Measurements from ENCODE around the gene CYTH1.

Gene CYTH1

DNA sequence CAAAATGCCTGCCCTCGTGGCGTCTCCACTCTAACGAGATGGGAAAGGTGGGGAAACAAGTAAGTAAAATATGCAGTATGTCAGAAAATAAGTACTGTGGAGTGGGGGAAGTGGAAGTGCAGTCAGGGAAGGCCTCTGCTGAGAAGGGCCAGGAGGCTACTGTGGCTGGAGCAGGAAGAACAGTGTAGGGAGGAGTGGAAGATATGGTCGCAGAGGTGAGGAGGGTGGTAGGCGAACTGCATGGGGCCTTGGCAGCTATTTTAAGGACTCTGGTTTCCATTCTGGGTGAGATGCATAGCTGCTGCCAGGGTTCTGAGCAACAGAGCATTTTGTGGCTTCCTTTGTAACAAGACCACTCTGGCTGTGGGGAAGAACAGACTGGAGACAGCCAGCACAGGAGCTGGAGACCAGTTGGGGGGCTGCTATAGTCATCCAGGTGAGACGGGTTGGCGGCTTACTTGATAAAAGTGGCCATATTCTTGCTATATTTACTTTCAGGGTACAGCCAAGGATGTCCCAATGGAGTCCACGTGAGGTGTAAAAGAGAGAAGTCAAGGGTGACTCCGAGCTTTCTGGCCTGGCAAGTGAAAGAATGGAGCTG lies 42.6 kb downstream of the CYTH1 start:
- no peak for DNase-seq (ENCODE audit: low read depth, low spot score)
- H3K27ac ChIP-seq, result no peak overlapping the region

DNA sequence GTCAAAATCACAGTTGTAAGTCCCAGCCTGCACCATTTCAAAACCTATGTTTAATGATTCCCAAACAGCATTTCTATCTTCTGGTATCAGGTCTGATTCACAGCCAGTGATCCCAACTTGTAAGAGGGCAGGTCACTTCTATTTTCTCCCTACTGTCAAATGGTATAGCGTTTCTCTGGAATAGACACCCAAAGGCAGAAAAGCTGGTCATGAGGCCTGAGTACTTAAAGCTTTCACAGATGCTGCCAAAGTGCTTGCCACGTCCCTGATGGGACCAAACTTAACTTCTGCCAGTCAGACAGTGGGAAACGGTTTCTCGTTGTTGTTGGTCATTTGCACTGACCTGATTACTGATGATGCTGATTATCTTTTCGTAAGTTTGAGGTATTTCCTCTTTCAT lies 43.4 kb downstream of the CYTH1 start:
- no peak for DNase-seq (ENCODE audit: low read depth, low spot score)
- H3K27ac ChIP-seq, result no peak overlapping the region

DNA sequence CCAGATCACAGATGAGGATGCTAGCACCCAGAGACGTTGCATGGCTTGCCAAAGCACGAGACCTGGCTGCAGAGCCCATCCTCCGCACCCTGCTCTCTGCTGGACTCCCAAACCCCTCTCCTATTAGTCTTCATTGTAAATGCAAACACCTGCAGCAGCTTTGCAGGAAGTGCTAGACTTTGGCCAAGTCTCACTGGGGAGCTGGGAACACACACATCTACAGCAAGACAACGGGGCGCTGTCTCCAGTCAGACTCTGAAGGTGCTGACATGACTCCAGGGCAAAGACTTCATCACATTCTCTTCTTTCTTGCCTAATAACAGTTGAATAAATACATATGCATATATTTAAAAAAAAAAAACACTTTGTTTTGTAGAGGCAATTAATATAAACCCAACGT lies 43.8 kb downstream of the CYTH1 start:
- peak overlapping the region; percentile 99 for H3K27ac ChIP-seq
- DNase-seq (ENCODE audit: low read depth, low spot score), result no peak

DNA sequence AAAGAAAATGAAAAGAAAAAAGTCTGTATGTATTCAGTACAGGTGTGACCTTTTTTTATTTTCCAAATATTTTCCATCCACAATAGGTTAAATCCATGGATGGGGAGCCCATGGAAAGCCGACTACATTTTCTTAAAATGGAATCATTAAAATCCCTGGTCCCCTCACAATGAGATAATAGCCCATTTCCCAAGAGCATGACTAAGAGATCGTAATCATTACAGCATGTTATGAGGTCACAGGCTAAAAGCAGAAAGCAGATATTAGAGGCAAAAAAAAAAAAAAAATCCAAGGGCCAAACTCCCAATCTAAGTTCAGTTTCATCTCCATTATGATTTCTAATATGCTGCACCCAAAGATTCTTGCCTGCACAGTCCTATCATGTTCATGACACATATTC lies 44.7 kb downstream of the CYTH1 start:
- peak overlapping the region; percentile 99 for H3K27ac ChIP-seq
- no peak for DNase-seq (ENCODE audit: low read depth, low spot score)

DNA sequence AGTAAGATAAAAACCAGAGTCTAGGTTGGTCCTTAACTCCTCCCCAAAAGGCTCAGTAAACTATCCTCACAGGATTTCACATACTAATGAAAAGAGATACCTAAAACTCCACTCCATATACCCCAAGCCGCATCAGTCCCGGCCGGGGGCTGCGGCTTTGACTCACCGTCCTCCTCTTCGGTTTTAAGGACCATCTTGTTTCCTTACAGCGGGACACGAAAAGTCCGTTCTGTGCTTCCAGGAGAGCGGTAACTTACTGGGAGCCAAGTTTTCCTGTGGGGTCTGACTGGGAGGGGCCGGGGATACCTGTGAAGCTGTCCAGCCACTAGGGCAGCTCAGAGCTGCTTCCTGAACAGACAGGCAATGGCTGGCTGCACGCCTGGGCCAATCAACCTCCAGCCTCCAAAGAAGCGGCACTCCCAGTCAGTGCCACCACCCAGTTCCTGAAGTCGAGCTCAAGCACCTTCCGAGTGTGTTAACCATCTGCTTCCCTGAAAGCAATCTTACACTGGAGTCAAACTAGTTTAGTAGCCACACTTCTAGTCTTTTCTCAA lies 45.5 kb downstream of the CYTH1 start:
- H3K27ac ChIP-seq, result peak overlapping the region; percentile 99
- peak; percentile 75 for DNase-seq (ENCODE audit: low read depth, low spot score)

DNA sequence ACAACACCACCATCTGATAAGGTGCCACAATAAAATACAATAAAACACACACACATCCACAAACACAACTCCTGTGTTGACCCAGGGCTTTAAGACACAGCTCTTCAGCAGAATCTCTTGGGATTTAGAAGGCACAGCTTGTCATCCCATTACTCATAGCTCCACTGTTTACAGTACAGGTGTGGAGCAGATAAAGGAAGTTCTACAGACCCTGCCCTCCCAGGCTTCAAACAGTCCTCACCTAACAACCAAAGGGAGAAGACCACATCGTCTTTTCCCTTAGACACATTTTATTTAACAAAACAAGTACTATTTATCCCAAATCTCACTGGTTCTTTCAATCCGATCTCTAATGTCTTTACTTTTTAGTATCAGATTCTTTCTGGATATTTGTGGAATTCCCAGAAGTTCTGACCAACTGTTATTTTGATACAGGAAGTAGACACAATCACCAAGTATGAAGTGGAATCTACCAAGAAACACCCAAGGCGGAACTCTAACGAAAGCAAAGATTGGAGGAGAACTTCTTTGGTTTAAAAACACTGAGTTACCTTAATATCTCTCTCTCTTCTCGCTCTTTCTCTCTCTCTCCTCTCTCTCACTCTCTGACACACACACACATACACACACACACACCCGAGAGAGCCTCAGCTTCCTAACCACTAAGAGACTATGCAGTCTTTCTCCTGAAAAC lies 46.1 kb downstream of the CYTH1 start:
- peak overlapping the region; percentile 99 for H3K27ac ChIP-seq
- peak; percentile 87 for DNase-seq (ENCODE audit: low read depth, low spot score)

DNA sequence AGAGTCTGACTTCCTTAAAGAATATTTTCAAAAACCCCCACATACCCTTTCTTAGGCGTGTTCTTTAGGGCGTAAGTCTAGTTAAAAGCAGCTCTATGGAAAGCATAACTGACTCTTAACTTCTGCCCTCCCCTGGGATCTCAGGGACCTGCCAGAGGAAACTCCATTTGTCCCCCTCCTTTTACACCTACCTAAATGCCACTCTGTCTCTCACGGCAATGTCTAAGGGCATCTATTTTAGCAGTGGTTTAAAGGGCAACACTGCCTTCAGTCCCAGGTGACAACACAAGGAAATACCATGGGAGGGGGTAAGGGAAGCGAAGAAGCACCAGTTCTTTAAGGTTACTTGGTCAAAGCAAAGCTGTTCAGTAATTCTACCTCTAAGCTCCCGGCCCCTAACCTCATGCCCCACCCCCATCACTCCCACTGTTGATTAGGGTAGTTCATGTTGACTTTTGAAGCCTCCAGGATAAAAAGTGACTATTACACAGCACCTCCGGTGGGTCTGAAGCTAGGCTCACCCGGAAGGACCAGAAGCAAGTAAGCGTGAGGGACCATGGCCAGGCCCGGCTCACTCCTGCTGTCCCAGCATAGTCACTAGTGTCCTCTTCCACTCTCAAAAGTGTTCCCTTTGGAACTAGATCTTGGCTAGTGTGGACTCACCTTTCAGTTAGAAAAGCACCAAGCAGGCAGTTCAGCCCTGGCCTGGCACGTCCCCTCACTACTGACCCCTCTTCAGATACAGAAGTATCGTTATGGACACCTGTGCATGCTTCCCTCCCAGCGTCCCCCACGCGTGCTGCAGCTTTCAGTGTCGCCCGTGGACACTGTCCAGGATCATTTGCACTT lies 47.1 kb downstream of the CYTH1 start:
- DNase-seq (ENCODE audit: low read depth, low spot score), result no peak
- H3K27ac ChIP-seq, result peak overlapping the region; percentile 99

DNA sequence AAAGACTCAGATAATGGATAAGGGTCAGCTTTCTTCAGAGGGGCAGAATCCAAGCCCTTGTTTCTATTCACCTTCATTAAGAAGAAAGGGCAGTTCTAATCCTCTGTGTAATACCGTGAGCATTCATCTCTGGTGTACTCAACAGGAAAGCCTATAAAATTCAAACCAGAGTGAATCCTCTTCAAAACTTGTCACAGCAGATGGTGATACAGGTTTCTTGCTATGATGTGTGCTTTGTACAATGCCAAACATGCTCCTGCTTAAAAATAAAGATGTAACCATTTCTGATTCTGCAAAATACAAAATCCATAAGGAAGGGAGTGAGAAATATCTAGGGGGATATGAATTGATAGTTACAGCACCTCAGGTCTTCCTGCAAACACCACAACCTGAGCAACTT lies 49.7 kb downstream of the CYTH1 start:
- H3K27ac ChIP-seq, result no peak overlapping the region
- DNase-seq (ENCODE audit: low read depth, low spot score), result no peak

DNA sequence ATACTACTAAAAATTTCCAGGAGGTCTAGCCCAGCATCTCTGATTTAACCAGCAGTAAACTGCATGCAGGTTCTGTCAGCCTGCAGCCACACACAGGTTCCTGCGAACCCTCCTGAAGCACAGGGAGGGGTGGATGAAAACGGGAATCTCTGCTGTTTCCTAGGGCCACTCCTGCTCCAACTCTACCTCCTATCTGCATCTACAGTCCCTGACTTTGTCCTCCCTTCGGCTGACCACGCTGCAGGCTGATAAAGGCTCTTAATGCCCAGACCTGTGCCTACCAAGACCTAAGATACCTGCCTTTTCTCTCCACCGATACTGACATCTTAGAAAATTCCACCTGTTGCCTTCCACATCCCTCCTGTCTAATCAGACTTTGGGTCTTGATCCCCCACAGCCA lies 50.2 kb downstream of the CYTH1 start:
- H3K27ac ChIP-seq, result no peak overlapping the region
- DNase-seq (ENCODE audit: low read depth, low spot score), result no peak

DNA sequence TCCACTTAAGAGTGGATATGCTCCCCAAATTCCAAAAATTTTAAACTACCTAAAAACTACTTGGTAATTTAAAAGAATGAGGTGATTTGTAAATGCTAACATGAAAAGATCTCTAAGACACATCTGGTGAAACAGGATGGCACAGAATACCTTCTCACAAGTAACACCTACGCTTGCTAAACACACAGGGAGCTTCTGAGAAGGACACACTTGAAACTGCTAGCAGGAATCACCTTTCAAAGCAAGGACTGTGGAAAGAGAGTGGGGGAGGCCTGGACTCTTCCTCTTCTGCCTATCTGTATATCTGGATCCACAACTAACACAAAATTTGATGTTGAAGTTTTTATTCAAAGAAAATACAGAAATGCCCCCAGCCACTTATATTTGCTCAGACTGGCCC lies 52.4 kb downstream of the CYTH1 start:
- H3K27ac ChIP-seq, result no peak overlapping the region
- DNase-seq (ENCODE audit: low read depth, low spot score), result no peak

DNA sequence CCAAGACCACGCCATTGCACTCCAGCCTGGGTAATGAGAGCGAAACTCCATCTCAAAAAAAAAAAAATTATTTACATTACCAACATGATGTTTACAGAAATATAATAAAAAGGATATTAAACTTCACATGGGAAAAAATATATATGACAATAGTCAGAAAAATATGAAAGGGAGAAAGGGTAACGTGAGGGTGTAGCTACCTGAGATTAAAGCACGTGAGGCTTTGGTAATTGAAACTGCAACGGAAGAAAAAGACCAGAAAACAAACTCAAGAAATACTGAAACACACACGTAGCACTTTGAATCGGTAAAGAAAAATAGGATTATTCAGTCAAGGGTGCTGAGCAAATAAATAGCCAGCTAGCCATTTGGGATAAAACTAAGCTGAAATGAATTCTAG lies 53.6 kb downstream of the CYTH1 start:
- no peak overlapping the region for H3K27ac ChIP-seq
- no peak for DNase-seq (ENCODE audit: low read depth, low spot score)

DNA sequence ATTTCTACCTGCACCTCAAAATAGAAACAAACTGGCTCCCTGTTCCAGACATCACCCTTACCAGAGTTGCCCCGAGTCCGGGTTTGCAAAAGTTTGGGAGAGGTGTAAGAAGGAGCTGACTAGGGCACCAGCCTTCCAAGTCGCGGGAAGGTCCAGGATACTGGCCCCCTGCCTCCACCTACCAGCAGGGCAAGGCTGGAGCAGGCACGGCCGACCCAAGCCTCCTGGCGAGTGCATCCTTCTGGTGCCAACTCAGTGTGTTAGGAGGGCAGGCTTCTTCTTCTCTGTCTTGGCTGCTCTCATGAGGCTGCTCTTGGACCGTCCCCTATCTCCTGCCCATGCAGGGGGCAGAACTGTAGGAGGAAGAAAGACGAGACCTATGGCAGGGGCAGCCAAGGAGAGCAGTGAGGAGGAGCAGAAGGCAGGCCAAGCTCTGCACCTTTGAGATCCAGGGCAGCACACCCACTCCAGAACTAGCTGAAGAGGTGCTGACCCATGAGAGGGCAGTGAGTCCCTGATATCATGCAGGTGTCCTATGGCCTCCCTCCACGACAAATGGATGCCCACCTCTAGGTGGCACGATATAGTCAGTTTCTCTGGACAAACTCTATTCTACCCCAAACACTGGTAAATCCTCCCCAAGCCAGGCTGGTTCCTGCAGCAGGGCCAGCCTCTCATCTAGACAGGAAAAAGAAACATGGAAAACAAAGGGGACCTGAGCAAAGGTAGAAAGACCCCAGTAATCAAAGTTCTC lies 54.4 kb downstream of the CYTH1 start:
- no peak for DNase-seq (ENCODE audit: low read depth, low spot score)
- no peak overlapping the region for H3K27ac ChIP-seq

DNA sequence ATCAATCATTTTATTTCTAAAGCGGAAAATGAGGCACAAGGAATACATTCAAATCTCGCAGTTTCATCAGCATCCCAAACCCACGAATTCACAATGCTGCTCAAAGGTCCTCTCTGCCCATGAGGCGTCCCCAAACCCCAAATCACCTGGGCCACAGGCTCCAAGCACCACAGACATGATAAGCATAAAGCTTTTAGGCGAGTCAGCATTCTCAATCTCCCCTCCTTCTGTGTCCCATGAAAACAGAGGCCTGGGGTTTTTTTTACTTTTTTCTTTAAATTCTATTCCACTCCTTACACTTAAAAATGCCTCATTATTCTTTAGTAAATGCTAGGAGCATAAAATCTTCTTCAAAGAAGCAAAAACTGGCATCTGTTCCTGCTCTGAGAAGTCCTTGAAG lies 55.0 kb downstream of the CYTH1 start:
- no peak for DNase-seq (ENCODE audit: low read depth, low spot score)
- no peak overlapping the region for H3K27ac ChIP-seq

DNA sequence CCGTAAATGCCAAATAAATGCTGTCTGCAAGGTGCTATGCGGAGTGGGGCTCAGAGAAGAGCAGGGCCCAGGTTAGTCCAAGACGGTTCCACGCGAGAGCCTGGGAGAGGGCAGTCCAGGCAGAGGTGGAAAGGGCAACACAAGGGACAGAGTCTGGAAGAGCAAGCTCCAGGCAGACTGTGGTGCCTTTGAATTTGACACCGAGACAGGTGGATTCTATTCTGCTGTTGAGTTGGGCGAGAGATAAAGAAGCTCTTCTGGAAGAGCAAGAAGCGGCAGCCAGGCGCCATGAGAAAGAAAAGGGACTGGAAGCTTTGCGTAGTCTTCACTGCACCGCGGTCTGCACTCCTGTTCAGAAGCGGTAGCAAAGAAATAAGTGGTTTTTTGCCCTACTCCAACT lies 55.6 kb downstream of the CYTH1 start:
- no peak overlapping the region for H3K27ac ChIP-seq

DNA sequence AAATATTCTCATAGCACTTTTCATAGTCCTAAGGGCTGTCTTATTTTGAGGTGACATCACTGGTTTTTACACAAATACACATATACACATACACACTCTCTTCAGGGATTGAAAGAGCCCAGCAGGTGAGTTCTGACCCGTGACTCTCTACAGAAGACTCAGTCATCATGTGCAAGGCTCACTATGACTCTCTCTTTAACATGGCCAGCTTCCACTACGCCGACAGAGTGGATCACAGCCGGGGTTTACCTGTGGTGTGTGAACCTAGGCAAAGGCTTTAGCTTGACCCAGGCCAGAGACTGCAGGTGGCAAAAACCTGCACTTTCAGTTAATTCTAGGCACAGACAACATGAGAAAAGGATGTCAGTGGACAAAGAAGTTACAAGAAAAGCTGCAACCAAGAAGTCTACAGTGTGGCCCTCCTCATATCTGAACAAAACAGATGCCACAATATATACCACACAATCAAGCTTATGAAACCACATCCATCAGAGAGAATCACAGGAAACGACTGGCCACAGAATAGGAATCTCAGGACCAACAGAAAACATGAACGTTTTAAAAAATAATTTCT lies 56.5 kb downstream of the CYTH1 start:
- no peak overlapping the region for H3K27ac ChIP-seq
- DNase-seq (ENCODE audit: low read depth, low spot score), result no peak

More for the DNA sequence above, 55.6 kb downstream of the CYTH1 start:
- no peak for DNase-seq (ENCODE audit: low read depth, low spot score)

DNA sequence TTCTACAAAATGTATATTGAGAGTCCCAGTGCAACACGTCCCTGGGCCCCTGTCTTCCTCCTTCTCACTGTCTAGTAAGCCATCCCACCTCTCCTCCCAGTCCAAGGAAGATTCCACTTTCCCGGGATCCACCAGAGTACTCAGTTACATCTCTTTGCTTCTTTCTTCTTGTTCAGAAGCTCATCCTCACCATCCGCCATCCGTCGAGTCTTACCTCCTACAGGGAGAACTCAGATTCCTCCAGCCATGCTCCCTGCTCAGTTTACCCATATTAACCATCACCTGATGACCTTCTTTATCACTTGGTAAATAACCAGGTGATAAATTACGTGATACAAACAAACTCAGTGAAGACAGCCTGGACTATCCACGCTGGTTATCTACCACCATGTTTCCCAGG lies 57.1 kb downstream of the CYTH1 start:
- H3K27ac ChIP-seq, result no peak overlapping the region
- DNase-seq (ENCODE audit: low read depth, low spot score), result no peak

DNA sequence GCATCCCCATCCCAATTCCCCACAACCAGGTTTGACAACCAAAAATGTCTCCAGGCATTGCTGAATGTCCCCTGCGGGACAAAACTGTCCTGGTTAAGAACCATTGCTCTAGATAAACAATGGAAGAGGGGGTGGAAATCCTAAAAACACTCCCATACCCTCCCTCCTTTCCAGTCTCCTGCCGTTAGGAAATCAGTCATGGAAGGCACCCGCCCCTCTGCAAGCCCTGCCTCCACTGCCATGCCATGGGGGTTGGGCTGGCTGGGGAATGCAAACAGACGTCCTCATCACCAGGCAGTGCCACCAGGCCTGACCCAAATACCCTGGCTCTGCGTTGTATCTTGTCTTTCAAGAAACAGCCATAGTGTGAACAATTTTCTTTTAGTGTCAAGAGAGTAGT lies 57.5 kb downstream of the CYTH1 start:
- DNase-seq (ENCODE audit: low read depth, low spot score), result no peak
- no peak overlapping the region for H3K27ac ChIP-seq

DNA sequence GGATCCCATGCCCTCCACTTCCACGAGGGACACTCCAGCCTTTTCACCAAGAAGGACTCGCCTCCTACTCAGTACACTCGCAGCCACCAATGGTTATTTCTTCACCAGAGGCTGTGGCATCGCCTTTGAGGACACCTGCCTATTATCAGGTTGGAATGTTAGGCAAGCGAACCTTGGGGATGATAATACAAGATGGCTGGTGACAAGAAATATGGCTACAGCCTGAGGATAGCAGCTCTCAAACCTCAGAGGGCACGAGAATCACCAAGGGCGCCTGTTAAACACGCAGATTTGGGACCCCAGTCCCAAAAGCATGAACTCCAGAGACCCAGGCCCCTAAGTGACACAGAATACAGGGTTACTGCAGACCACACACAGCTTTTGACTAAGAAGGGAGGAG lies 58.1 kb downstream of the CYTH1 start:
- H3K27ac ChIP-seq, result no peak overlapping the region
- no peak for DNase-seq (ENCODE audit: low read depth, low spot score)

DNA sequence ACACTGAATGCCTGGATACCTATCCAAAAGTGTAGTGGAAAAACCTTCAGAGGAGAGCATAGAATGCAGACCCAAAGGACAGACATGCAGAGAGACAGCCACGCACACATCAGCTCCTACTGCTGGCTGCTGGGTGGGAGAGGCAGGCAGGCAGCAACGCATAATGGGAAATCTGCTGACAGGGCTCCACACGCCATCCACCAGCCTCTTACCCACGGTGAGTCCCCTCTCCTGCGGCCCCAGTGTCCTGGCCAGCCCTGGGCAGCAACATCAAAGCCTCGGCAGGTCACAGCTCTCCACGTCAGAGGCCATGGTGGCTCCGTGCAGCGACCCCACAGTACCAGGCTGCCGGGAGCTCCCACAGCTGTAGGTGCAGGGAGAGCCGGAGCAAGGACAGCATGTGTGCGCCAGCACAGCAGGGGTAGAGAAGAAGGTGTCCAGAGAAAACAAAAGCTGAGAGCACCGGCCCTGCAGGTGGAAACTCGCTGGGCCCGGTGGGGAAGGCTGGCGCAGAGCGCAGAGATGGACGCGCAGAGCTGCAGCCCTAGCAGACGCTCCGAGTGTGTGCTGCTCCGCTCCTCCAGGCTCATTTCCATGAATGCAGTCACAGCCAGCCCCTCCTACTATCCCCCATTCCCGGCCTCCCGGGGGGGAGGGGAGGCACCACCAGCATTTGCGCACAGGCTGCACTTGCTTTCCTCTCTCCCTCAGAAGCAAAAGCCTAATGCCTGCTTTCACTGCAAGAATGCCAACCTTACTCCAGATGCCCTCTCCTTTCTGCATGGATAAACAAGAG lies 58.9 kb downstream of the CYTH1 start:
- no peak overlapping the region for H3K27ac ChIP-seq
- DNase-seq (ENCODE audit: low read depth, low spot score), result no peak
